Panc1 (cell line): ENCODE measurements around the gene PLEKHN1. TPM values are rescaled to one million over a fixed set of nuclear protein-coding genes. Genes with fewer than 3 reads are reported as not detected.

Experiments used
- ATAC-seq: fragments of 200-7000 bp; cut with Tn5 transposase; 2 replicates; pipeline ENCODE4 v1.9.1; 2020; ENCODE audit warnings: mild to moderate bottlenecking, moderate library complexity
- BruUV-seq: library from RNA; stranded (reverse); fragments of 400-500 nt; replicated peaks from 2 replicates; lab custom pipeline; 2021; lab: Mats Ljungman, UMichigan
- CTCF ChIA-PET: fragments of 300-600 bp; sonication (Branson Sonifier 250); formaldehyde crosslinking; loops from one replicate; lab custom pipeline; 2022; ENCODE audit warnings: antibody characterized with exemption; lab: Charles Lee
- POLR2A ChIA-PET: fragments of 300-600 bp; sonication (Branson Sonifier 250); formaldehyde crosslinking; loops from one replicate; lab custom pipeline; 2022; ENCODE audit warnings: antibody characterized with exemption; lab: Charles Lee
- DNase-seq: peaks from one replicate; pipeline ENCODE4 v3.0.0-alpha.2; 2010; ENCODE audit warnings: low read depth, low spot score
- H3K27ac ChIP-seq: 2 replicates; pipeline ENCODE4 v1.5.1; 2011; ENCODE audit warnings: mild to moderate bottlenecking, low read length, inconsistent platforms
- H3K27me3 ChIP-seq: fragments of 200-500 bp; sonication (Bioruptor generic); 2 replicates; pipeline ENCODE4 v1.6.0; 2014; ENCODE audit warnings: low read length, inconsistent platforms; ENCODE audit not compliant: control insufficient read depth, insufficient read depth
- H3K36me3 ChIP-seq: fragments of 200-500 bp; sonication (Bioruptor generic); 2 replicates; pipeline ENCODE4 v1.5.1; 2014; ENCODE audit warnings: inconsistent platforms, mild to moderate bottlenecking, low read length, moderate library complexity; ENCODE audit not compliant: control insufficient read depth, insufficient read depth
- H3K4me1 ChIP-seq: 2 replicates; pipeline ENCODE4 v1.5.1; 2011; ENCODE audit warnings: inconsistent platforms, mild to moderate bottlenecking, low read length, moderate library complexity; ENCODE audit not compliant: control insufficient read depth, insufficient read depth
- H3K4me3 ChIP-seq, 2 experiments: 2 replicates each; pipeline ENCODE4 v1.5.1; 2011 to 2012; ENCODE audit warnings: low read depth in 2 of 2, low read length in 2 of 2, mild to moderate bottlenecking in 2 of 2, inconsistent platforms in 1 of 2, moderate library complexity in 1 of 2
- H3K9me3 ChIP-seq: fragments of 200-500 bp; sonication (Bioruptor generic); 2 replicates; pipeline ENCODE4 v1.5.1; 2014; ENCODE audit warnings: low read depth, mild to moderate bottlenecking, inconsistent platforms, low read length, moderate library complexity; ENCODE audit not compliant: control insufficient read depth, insufficient read depth
- CTCF ChIP-seq: fragments of 450-650 bp; IDR thresholded peaks from 2 replicates; pipeline ENCODE4 v1.5.1; 2017; ENCODE audit warnings: mild to moderate bottlenecking
- POLR2AphosphoS5 ChIP-seq: IDR thresholded peaks from 2 replicates; pipeline ENCODE4 v1.6.1; 2012; ENCODE audit warnings: mild to moderate bottlenecking, low read depth, low read length, moderate library complexity
- REST ChIP-seq, 2 experiments: IDR thresholded peaks; 2 replicates each; pipeline ENCODE4 v1.6.1; 2011 to 2012; ENCODE audit warnings: low read depth in 2 of 2, control low read depth in 1 of 2, low read length in 1 of 2, mild to moderate bottlenecking in 1 of 2, moderate library complexity in 1 of 2; ENCODE audit not compliant: insufficient read depth in 1 of 2
- SIN3A ChIP-seq: IDR thresholded peaks from 2 replicates; pipeline ENCODE4 v1.6.1; 2012; ENCODE audit warnings: low read depth, mild to moderate bottlenecking, low read length, moderate library complexity, borderline replicate concordance; ENCODE audit not compliant: insufficient read depth
- TCF7L2 ChIP-seq: IDR thresholded peaks from 2 replicates; pipeline ENCODE4 v1.6.1; 2011; ENCODE audit warnings: mild to moderate bottlenecking, low read depth, low read length, inconsistent platforms
- in situ Hi-C: cut with HindIII; loops from 2 replicates; pipeline ENCODE4 v1.10.0; 2016; ENCODE audit warnings: low sequenced_read_pairs, low pct_unique_long_range_greater_than_20kb
- intact Hi-C: fragments of 100-400 bp; cut with micrococcal nuclease; formaldehyde crosslinking; loops from one replicate; pipeline ENCODE4 v1.10.0; 2022; ENCODE audit not compliant: unreplicated experiment
- total RNA-seq: library from RNA; stranded (reverse); gene quantifications from one replicate; pipeline ENCODE4 v1.2.1, GENCODE V29; 2021; ENCODE audit not compliant: unreplicated experiment

PLEKHN1 gene
- total RNA-seq, 1 experiment from 2014 or later: 9.8 TPM

- Histone ChIP-seq H3K27ac (no peak overlapping the region), H3K4me1 (no peaks in the 10 kb centered on the region; the same call in 1 of the 2 replicates), H3K27me3 (no peaks in the 10 kb centered on the region), H3K9me3 (no peaks in the 10 kb centered on the region), H3K36me3 (no peaks in the 10 kb centered on the region), H3K4me3 (peak overlapping the region; percentile 18 to 29; a peak in 3 of 4 replicates)
- in situ Hi-C loops: no loop called here
- intact Hi-C loops: no loop called here
- ATAC-seq: peak; percentile 74
- TF ChIP-seq TCF7L2 (no peak), CTCF (peak; percentile 98)
- no TSS peak for BruUV-seq
- ChIA-PET POLR2A (no interaction called here), CTCF (interaction anchor here (0.5 to 2.2 kb wide), 9 partner anchors 14 to 310 kb away, joined by 3 to 11 read pairs (median 5); partner anchors contain the start of gene HES4)
- DNase-seq: no peak
These were observed 17.7 kb downstream of the PLEKHN1 start for GRCh38 chr1:983798-984475.

GRCh38 chr1:984476-984814, 18.2 kb downstream of the PLEKHN1 start:
- Histone ChIP-seq H3K4me3 (peak overlapping the region; percentile 18 to 29; a peak in 3 of 4 replicates), H3K27me3 (no peaks in the 10 kb centered on the region), H3K9me3 (no peaks in the 10 kb centered on the region), H3K27ac (no peak overlapping the region), H3K4me1 (no peaks in the 10 kb centered on the region; the same call in 1 of the 2 replicates), H3K36me3 (no peaks in the 10 kb centered on the region)
- BruUV-seq: no TSS peak
- POLR2A ChIA-PET: no interaction called here
- DNase-seq (no peak), ATAC-seq (peak; percentile 14)
- TF ChIP-seq SIN3A: no peak
- TF ChIP-seq CTCF: no peak
- no peak for TF ChIP-seq TCF7L2
- no peak for TF ChIP-seq REST (IDR thresholded peaks at IDR 0.05; ENCODE audit: insufficient read depth in 1 of 2, low read depth in 2 of 2, low read length in 1 of 2)
- TF ChIP-seq POLR2AphosphoS5: no peak
- intact Hi-C loops (no loop called here), in situ Hi-C loops (no loop called here)
- CTCF ChIA-PET: interaction anchor here (0.5 to 2.2 kb wide), 9 partner anchors 13 to 309 kb away, joined by 3 to 11 read pairs (median 5); partner anchors contain the start of gene HES4
